Right kidney (tissue), 1 donor: ENCODE measurements around the gene MKNK2.

Source experiments
- DNase-seq: peaks from one replicate; pipeline ENCODE4 v3.0.0-alpha.2; 2016

MKNK2 gene

DNA sequence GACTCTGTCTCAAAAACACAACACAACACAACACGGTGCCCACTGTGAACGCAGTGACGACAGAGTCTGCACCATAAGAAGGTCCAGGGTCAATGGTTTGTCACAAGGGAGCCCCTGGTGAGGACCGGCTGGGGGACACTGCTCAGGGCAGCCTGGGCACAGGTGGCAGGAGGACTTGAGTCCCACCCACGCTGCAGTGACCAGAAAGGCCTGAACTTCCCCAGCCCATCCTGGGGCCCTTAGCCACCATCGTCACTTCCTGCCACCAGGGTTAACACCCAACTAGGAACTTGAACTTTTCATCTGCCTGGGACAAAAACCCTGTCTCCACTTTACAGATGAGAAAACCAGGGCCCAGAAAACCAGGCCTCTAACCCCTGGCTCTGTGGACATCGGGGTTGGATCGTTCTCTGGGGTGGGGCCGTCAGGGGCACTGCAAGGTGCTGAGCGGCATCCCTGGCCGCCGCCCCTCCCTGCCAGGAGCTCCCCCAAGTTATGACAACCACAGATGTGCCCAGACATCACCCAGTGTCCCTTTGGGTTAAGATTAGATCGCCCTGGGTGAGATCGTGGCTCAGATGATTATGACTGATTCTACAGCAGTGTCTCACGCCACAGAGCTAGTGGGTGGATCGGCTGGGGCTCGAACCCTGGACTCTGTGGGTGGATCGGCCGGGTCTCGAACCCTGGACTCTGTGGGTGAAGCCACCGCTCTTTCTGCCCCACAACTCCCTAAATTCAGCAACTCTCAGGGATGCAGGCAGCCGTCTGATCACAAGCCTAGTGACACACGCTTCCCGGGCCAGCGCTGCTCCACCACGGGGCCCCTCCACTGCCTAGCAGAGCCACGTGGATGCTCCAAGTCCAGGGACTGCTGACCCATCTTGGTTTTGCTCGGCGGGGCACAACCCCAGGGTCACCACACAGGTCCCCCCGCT is 31.1 kb upstream of the MKNK2 start:
- no peak for DNase-seq

DNA sequence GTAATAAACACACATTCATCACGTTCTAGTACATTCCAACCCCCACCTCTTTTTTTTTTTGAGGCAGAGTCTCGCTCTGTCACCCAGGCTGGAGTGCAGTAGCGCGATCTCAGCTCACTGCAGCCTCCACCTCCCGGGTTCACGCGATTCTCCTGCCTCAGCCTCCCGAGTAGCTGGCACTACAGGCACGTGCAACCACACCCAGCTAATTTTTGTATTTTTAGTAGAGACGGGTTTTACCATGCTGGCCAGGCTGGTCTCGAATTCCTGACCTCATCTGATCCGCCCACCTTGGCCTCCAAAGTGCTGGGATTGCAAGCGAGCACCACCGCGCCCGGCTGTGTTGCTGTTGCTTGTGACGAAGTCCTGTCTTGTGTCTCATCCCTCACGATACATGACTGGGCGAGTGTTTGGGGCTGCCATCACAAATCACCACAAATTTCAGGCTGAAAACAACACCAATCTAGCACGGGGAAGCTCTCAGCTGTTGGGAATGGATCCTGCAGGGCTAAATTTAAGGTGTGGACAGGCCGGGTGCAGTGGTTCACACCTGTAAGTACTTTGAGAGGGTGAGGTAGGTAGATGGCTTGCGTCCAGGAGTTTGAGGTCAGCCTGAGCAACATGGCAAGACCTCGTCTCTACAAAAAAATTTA is 29.4 kb upstream of the MKNK2 start:
- DNase-seq, result no peak

DNA sequence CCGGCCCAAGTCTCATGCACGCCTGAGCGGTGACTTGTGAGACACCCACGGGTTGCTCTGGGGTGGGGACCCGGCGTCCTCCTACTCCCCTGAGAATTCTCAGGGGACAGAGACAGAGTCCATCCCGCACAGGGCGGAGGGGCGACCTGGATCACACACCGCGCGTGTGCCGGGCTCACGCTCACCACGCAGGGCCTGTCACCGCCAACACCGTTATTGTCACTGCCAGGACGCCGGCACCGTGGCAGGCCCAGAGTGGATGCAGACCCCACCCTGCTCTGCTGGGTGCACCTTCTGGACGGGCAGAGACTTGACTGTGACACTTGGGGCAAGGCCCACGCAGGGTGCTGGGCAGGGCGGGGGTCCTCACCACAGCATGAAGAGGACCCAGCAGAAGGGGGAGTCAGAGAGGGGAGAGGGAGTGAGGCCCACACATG is 28.8 kb upstream of the MKNK2 start:
- DNase-seq, result no peak

DNA sequence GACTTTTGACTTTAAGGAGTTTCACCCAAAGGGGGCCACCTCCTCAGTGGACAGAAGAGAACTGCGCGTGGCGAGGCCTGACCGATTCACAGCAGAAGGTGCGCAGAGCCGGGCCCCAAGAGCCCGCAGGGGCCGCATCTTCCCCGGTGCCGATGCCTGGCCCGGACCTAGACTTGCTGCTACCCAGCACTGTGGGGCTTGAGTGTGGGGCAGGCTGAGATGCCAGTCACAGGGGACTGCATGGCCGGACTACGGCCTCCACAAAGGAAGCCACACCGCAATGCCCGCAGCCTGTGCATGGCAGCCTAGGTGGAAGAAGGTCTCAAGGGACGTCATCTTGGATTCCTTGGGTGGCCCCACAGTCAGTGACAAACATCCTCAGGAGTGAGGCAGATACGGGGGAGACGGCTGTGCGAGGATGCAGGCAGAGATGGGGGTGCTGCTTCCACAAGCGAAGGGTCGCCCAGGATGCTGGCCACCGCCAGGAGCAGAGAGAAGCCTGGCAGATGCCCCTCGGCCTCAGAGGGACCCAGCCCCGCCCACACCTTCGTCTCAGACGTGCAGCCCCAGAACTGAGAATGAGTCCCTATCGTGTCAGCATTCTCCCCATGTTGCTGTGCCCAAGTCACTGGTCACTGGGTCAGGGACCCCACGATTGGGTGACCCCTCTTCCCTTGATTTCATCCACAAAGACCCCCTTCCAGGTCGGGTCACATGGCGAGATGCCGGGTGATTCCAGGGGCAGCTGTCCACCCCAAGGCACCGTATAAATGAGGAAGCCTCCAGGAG is 28.2 kb upstream of the MKNK2 start:
- DNase-seq, result no peak

DNA sequence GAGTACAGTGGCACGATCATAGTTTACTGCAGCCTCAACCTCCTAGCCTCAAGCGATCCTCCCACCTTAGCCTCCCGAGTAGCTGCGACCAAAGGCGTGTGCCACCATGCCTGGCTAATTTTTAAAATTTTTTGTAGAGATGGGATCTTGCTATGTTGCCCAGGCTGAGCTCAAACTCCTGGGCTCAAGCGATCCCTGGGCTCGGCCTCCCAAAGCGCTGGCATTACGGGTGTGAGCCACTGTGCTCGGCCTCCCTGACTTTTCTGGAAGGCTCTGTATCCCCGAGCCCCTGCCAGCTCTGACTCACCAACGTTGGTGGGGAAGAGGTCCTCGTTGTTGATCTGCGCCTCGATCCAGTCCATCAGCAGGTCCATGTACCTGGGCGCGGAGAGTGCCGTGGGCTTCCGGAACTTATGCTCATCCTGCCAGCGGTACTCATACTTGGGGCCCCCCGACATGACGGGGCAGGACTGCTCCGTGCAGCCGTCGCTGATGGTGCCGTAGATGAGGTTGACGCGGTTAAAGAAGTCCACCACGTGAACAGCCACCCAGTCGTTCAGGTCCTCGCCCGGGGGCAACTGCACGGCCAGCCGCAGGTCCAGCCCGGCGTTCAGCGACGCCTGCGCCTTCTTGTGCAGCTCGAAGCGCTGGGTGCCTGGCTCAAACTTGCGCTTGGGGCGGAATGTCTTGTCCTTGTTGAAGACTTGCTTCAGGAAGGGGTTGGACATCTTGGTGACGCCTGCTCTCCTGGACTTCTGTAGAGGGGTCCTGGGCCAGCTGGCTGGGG is 27.0 kb upstream of the MKNK2 start:
- DNase-seq, result no peak

DNA sequence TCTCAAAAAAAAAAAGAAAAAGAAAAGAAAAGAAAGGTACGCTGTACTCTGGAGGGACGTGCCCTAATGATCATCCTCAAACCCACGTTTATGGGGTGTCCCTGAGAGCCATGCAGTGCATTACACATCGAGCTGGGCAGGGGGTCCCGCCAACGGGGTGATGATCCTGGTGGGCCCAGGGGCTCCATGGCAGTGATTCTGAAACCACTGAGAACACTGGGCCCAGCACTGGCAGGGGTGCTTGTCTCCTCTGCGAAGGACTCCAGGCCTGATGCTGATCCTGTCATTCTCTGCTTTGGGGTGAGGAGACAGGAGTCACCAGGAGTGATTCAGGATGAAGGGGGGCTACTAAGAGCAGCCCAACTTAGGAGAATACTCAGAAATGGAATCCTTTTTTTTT is 26.4 kb upstream of the MKNK2 start:
- DNase-seq, result no peak

DNA sequence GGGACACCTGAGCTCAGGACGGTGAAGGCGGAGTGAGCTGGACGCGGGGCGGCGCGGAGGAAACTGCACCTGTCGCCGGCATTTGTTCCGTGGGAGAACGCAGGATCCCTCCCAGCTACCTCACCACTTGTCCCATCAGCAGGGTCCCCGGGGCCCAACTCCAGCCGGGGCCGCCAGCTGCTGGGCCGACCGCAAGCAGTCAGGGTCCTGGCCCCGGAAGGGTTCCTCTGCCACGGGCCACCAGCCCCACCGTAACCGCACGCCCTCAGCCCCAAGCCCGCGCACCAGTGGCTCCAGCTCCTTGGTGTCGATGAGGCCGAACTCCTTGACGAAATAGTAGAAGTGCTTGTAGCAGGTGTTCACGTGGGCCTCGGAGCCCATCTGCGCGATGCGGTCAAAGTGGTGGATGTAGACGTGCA is 25.5 kb upstream of the MKNK2 start:
- no peak for DNase-seq

DNA sequence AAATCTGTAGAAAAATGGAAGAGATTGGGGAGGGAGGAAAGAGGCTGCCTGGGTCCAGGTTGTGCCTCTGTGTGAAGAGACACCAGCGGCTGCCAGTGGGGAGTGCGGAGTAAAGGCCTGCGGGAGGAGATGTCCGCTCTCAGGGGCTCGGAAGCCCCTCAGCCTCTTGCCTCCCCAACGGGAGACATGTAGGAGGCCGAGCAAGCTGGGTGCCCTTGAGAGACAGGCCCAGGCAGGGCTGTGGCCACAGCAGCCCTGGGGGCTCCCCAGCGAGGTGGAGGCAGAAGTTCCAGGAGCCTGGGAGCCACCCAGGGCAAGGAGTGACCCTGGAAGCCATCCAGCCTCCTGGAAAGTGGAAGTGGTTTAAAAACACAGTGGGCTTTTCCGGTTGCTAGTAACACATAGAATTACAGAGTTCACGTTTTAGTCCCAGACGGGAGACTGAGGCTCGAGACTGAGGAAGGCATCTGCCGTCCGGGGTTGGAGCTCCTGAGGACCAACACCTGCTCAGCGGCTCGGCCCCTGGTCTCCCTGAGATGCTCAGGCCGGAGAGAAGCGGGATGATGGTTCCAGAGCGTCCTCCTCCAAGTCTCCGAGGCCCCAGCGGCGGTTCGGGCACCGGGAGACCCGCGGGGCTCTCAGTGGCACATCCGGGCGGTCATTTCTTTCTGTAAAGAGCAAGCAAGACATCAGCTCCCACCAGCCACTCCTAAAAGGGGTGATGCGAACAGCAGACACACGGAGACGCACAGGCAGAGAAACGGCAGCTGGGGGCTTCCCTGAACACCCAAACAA is 21.9 kb upstream of the MKNK2 start:
- DNase-seq, result no peak

DNA sequence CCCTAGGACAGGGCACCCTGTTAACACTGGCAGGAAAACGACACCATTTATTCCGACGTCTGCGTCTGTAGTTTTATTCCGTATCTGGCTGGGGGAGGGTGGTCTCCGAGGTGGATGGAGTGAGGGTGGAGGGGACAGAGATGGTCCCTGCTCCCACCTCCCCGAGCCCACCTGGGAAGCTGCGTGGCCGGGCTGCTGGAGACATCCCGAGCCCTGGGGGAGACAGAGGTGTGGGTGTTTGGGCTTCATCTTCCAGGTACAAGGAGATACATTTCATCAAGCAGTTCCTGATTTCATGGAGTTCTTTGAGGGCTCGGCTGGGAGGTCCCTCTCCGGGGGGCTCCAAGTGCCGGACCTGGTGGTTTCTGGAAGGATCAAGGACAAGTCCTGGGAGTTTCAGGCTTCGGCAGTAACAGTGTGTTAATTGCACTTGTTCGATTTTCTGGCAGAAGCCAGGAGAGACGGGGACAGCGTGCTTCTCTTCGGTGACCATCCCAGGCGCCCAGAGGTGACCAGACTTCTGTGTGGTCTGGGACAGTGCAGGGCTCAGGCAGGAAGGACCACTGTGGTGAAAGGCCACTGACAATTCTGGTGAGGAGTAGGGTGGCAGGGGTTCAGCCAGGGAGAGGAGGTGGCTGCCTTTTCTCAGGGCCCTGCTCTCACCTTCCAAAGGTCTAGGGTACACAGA is 20.1 kb upstream of the MKNK2 start:
- no peak for DNase-seq

DNA sequence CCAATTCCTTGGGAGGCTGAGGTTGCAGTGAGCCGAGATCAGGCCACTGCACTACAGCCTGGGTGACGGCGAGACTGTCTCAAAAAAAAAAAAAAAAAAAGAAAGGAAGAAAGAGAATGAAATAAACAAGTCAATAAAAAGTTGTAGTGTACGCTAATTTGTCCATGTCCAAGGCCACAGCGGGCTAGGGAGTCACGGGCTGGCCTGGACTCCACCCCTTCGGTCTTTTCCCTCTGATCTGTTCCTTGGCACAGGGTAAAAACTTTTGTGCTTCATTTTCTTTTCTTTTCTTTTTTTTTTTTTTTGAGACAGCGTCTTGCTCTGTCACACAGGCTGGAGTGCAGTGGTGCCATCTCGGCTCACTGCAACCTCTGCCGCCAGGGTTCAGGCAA is 19.4 kb upstream of the MKNK2 start:
- DNase-seq, result no peak

DNA sequence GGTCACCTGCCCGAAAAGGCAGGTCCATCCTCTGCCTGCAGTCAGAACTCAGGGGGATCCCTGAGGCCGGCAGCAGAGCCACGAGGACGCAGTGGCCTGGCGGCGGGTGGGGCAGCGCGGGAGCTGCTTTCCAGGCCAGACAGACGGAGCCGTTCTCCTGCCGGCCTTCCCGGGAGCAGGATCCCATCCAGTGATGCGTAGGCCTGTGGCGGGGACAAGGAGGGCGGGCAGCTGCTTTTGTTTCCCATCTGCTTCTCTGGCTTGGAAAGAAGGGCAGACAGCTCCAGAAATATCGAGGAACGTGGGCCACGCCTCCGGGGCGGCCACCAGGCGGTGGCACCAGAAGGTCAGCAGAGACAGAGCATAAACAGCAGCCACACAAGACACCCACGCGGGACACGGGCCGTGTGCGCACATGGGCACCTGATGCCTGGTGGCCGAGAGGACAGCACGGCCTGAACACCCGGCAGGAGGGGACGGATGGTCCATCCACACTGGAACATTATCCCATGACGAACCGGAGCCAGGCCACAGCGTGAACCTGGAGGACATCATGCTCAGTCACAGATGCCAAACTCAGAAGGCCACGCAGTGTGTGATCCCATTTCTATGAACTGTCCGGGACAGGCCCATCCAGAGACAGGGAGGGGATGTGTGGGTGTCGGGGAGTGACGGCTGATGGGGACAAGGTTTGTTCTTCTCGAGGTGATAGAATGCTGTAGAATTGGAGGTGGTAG is 13.9 kb upstream of the MKNK2 start:
- DNase-seq, result peak; percentile 47

DNA sequence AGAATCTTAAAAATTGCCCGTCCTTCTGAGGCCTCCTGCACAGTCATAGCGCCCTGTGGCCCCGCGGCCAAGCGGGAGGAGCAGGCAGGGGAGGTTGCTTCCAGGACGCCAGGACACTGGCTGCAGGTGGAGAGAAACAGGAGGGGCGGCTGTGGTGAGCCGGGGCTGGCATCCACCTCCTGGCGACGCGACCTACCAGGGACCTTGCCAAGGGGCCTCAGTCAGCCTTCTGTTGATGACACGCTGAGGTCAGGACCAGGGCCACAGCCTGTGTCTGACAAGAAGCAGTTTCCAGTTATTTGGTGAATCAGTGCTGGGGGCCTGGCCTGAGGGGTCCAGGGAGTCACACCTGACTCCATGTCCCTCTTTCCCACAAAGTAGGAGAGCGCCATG is 13.3 kb upstream of the MKNK2 start:
- no peak for DNase-seq

DNA sequence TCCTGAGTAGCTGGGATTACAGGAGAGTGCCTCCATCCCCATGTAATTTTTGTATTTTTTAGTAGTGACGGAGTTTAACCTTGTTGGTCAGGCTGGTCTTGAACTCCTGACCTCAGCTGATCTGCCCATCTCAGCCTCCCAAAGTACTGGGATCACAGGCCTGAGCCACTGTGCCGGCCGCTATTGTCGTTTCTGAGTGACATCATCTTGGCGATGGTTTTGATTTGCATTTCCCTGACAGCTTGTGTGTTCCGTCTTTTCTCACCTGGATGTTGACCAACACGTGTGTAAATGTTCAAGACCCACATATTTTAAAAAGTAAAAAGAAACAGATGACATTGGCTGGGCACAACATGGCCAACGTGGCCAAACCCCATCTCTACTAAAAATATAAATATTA is 12.8 kb upstream of the MKNK2 start:
- no peak for DNase-seq

DNA sequence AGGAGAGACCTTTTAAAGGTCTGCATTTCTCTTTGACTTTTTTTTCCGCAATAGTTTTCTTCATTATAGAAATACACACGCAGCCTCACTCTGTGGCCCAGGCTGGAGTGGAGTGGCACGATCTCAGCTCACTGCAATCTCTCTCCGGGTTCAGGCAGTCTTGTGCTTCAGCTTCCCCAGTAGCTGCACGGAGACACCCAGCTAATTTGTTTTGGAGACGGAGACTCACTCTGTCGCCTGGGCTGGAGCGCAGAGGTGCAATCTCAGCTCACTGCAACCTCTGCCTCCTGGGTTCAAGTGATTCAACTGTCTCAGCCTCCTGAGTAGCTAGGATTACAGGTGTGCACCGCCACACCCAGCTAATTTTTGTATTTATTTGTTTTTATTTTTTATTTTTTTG is 11.7 kb upstream of the MKNK2 start:
- no peak for DNase-seq

DNA sequence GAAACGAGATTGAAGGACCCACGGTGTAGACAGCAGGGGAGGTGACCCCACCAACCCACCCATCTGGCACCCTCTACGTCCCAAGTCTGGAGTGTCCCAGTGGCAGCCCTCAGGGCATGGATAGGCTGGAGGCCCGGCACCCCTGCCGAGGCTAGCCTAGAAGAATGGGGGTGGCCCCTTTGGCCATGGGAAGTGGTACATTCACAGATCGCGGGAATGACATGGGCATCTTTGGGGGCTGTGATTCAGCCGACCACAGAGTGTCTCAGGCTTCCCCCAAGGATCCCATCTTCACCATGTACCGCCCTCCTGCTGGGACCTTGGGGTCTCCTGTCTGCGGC is 11.3 kb upstream of the MKNK2 start:
- no peak for DNase-seq

DNA sequence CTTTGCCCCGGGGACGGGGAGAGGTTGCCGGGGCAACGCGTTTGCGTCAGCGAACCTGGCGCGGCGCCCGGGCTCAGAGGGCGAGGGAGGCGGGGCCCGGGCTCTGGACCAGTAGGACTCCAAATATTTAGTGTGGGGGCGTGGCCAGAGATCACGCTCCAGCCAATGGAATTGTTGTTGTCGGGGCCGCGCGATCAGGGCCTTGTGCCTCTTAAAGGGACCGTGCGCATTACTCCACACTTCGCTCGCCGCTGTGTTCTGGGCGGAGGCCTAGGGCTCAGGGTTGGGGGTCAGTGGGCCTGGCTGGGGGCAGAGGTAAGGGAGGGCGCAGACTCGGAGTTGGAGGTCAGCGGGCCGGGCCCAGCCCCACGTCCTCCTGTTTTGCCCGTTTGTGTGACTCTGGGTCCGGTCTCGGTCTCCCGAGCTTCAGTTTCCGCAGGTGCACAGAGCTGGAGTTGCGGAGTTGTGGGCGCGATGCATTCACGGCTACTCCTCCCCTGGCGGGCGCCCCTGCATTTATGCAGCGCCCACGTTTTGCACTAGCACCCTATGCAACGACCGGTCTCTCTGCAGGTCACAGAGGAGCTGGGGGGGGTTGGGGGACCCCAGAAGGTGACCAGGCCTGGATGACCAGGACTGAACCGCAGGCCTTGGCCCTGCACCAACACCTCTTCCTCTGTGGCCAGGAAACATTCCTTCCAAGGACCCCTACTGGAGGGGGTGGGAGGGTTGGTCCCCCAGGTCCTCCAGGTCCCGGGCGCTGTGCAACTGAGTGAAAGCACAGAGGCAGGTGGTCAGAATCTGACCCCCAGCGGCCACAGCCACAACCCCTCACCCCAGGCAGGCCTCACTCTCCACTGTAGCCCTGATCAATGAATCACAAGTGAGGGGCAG is 10.7 kb upstream of the MKNK2 start:
- DNase-seq, result peak; percentile 90

DNA sequence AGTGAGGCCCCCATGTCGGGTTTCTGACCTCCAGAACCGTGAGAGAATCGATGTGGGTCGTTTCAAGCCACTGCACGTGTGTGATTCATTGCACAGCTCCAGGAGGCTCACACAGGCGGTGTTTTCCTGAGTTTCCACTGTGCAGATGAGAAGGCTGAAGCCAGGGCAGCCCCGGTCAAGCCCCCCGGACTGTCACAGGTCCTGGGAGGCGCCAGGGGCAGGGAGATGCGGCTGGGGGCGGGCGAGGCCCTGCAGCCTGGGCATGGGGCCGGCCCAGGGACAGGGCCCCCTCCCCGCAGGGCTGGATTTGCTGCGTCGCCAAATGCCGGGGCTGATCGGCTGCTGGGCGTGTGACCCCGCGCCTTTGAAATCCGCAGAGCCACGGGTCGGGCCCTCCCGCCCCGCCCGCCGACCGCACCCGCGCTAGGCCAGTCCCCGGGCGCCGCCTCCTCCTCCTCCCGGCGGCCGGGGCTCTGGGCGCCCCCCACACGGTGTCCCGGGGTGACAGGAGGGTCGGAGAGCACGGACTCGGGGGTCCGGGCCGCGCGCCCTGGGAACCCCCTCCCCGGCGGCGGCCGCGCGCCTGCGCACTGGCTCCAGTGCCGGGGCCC is 9.9 kb upstream of the MKNK2 start:
- peak; percentile 98 for DNase-seq

DNA sequence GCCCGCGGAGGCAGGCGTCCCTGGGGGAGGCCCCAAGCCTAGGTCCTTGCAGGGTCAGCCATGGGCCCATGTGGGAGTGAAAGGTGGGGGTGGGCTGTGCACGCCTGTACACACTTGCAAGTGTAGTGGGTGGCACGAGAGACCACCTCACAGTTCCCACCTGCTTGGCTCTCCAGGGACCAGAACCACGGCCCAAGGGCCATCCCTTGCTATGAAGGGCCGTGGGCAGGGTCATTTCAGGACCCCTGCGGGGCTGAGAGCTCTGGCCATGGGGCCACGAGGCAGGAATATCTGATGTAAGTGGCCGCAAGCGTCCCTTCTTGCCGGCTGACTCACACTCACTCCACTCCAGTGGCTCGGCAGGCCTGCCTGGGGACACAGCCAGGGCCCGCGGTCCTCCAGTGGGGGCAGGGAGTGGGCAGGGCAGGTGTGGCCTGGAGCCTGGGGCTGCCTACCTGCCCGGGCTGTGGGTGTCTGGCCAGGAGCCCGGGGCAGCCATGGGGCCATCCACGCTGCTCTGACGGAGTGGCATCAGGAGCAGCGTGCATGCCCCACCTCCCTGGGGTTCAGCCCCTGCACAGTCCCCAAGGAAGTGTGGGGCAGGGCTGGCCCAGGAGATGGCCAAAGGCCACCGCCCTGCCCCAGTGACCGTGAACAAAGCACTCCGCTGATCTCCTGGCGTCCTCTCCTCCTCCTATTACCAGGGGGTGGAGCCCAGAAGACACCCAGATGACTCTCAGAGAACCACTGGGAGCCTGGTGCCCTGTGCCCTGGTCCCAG is 8.6 kb upstream of the MKNK2 start:
- DNase-seq, result peak; percentile 72
